Mesothelial cell of epicardium (in vitro differentiated cells): ENCODE results near the gene S1PR2. TPM values are rescaled to one million over a fixed set of nuclear protein-coding genes. Genes with fewer than 3 reads are reported as not detected.
A peak's percentile ranks its signal among the peaks of the same experiment; 100 is the strongest.

Experiments
- DNase-seq, 2 experiments: peaks; one replicate each; pipeline ENCODE4 v3.0.0; 2021; ENCODE audit warnings: low spot score in 2 of 2; ENCODE audit not compliant: unreplicated experiment in 2 of 2
- H3K27ac Mint-ChIP-seq: 2 replicates; pipeline ENCODE4 v1.8.0; 2021; ENCODE audit warnings: mixed read lengths
- H3K27me3 Mint-ChIP-seq: 2 replicates; pipeline ENCODE4 v1.8.0; 2021; ENCODE audit warnings: low read depth, mixed read lengths
- H3K36me3 Mint-ChIP-seq: 2 replicates; pipeline ENCODE4 v1.8.0; 2021; ENCODE audit warnings: mixed read lengths
- H3K4me1 Mint-ChIP-seq: 2 replicates; pipeline ENCODE4 v1.8.0; 2021; ENCODE audit warnings: mixed read lengths
- H3K4me3 Mint-ChIP-seq: 2 replicates; pipeline ENCODE4 v1.8.0; 2021; ENCODE audit warnings: mild to moderate bottlenecking, moderate library complexity, mixed read lengths
- H3K9me3 Mint-ChIP-seq: 2 replicates; pipeline ENCODE4 v1.8.0; 2021; ENCODE audit warnings: mixed read lengths
- total RNA-seq: library from RNA; stranded (reverse); gene quantifications from 3 replicates; pipeline ENCODE4 v1.2.1, GENCODE V29; 2021
- TF ChIP-seq, protein P1 (sequence below): fragments of 200-600 bp; sonication (generic); IDR thresholded peaks from one replicate; pipeline ENCODE4 v1.5.0; 2021; ENCODE audit warnings: antibody characterized with exemption; ENCODE audit not compliant: unreplicated experiment

The S1PR2 gene, protein sequence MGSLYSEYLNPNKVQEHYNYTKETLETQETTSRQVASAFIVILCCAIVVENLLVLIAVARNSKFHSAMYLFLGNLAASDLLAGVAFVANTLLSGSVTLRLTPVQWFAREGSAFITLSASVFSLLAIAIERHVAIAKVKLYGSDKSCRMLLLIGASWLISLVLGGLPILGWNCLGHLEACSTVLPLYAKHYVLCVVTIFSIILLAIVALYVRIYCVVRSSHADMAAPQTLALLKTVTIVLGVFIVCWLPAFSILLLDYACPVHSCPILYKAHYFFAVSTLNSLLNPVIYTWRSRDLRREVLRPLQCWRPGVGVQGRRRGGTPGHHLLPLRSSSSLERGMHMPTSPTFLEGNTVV
- total RNA-seq: 34.6 to 36.9 TPM (median 34.9 TPM) in 3 replicates

DNA sequence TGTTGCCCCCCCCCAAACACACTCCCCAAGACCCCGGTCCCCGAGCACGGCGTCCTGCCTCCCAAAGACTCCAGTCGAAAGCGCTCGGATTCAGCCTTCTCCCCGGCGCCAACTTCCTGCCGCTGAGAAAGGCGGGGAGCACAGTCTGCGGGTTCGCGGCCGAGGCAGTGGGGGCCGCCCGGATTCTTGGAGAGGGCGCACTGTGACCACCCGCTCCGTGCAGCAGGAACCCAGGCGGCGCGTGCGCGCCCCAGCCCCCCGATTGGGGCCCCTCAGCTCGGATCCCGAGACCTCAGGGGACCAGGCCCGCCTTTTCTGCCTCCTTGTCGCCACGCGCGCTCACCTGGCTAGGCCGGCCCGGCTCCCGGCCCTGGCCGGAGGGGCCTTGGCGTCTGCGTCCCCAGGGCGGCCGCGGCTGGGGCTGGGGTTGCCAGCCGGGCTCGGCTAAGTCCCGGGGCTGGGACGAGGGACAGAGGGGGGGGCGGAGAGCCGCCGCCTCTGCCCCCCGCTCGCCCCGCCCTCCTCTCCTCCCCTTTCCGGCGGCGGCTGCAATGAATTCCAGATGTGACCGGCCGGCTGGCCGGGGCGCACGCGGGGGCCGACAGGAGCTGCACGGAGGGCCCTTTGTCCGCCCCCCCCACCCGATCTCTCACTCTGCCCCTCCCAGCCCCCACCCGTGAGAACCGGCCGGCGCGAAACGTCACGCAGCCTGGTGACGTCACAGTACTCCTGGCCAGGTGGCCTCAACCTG, at the start of gene S1PR2:
S1PR2 (minus strand) TSS at position 471 of the 751 bp plus-strand sequence. CDS start 6,426 bp downstream, outside the sequence.
- TF ChIP-seq, protein P1, sequence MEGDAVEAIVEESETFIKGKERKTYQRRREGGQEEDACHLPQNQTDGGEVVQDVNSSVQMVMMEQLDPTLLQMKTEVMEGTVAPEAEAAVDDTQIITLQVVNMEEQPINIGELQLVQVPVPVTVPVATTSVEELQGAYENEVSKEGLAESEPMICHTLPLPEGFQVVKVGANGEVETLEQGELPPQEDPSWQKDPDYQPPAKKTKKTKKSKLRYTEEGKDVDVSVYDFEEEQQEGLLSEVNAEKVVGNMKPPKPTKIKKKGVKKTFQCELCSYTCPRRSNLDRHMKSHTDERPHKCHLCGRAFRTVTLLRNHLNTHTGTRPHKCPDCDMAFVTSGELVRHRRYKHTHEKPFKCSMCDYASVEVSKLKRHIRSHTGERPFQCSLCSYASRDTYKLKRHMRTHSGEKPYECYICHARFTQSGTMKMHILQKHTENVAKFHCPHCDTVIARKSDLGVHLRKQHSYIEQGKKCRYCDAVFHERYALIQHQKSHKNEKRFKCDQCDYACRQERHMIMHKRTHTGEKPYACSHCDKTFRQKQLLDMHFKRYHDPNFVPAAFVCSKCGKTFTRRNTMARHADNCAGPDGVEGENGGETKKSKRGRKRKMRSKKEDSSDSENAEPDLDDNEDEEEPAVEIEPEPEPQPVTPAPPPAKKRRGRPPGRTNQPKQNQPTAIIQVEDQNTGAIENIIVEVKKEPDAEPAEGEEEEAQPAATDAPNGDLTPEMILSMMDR: no peak
- Mint-ChIP-seq H3K27ac (peak within 1 kb of the TSS; percentile 93), H3K27me3 (no peaks in the 10 kb centered on the region), H3K4me1 (peaks cover 17% of the 10 kb centered on the region), H3K9me3 (no peaks in the 10 kb centered on the region), H3K36me3 (no peaks in the 10 kb centered on the region), H3K4me3 (peak within 1 kb of the TSS; percentile 86)
- peak; percentile 75 to 83 for DNase-seq

DNA sequence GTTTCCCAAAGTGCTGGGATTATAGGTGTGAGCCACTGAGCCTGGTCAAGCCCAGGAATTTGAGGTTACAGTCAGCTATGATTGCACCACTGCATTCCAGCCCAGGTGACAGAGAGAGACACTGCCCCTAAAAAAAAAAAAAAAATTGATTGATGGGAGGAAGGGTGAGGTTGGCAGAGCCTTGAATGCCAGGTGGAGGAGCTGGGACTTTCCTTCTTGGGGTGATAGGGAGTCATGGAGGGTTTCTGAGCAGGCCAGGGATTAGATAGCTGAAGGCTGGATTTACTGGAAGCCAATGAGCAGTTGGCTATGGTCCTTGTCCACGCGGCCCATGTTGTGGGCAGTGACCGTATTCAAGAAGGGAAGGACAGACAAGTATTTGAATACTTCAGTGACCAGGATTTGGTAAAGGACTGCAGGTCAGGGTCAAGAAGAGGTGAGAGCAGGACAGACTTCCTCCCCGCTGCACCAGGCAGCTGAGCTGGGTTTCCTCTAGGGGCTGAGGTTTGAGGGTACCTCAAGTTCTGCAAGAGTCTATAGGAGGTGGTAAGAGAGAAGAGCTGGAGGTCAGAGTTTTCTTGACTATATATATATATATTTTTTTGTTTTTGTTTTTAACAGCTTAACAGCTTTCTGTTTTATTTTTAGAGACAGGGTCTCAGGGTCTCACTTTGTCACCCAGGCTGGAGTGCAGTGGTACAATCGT, 48.8 kb upstream of the S1PR2 start:
- H3K36me3 Mint-ChIP-seq: no peaks in the 10 kb centered on the region
- H3K27ac Mint-ChIP-seq: no peak overlapping the region
- peaks cover 17% of the 10 kb centered on the region for H3K27me3 Mint-ChIP-seq
- DNase-seq: no peak
- H3K9me3 Mint-ChIP-seq: no peaks in the 10 kb centered on the region
- no peak overlapping the region for H3K4me3 Mint-ChIP-seq
- TF ChIP-seq, protein P1: no peak
- H3K4me1 Mint-ChIP-seq: no peaks in the 10 kb centered on the region

DNA sequence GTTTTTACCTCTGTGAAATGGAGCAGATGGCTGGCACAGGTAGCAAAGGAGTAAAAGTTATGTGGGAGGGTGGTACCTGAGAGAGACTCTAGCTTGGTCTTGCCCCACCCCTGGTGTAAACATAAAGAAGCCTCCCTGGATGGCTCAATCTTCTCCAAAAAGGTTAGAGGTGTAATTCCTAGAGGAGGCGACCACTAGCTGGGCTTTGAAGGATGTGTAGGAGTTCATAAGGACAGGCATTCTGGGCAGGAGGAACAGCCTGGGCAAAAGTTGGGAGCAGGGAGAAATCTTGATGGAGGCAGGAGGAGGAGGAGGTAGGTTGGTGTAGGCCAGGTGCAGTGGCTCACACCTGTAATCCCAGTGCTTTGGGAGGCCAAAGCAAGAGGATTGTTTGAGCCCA, 47.8 kb upstream of the S1PR2 start:
- Mint-ChIP-seq H3K27me3 (peaks cover 19% of the 10 kb centered on the region), H3K4me3 (no peak overlapping the region), H3K4me1 (no peaks in the 10 kb centered on the region), H3K27ac (no peak overlapping the region), H3K9me3 (no peaks in the 10 kb centered on the region), H3K36me3 (no peaks in the 10 kb centered on the region)
- TF ChIP-seq, protein P1: no peak
- no peak for DNase-seq

DNA sequence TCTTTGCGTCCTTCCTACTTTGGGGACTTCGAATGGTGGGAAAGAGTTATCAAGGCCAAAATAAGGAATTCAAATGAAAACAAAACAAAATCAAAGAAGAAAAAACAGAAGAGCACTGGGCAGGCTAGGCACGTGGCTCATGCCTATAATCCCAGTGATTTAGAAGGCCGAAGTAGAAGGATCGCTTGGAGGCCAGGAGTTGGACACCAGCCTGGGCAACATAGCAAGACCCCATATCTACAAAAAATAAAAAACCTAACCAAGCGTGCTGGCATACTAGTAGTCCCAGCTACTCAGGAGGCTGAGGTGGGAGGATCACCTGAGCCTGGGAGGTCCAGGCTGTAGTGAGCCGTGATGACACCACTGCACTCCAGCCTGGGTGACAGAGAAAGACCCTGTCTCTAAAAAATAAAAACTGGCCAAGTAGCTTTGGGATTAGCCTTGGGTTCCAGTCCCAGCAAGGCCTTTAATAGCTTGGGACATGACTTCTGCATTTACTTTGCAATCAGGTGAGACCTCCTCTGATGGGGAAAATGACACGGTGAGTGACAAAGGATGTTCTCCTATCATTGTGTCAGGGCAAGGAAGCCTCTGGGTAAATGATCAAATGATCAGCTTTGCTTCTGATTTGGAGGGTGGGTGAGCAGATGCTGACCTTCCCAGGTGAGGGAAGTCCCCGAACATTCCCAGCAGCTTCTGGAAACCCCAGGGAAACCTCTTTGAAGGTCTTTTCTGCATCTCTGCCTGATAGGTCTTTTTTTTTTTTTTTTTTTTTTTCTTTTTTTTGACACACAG, 46.9 kb upstream of the S1PR2 start:
- no peak overlapping the region for H3K27ac Mint-ChIP-seq
- no peak overlapping the region for H3K4me3 Mint-ChIP-seq
- peaks cover 15% of the 10 kb centered on the region for H3K27me3 Mint-ChIP-seq
- no peaks in the 10 kb centered on the region for H3K36me3 Mint-ChIP-seq
- TF ChIP-seq, protein P1: no peak
- no peaks in the 10 kb centered on the region for H3K4me1 Mint-ChIP-seq
- DNase-seq: no peak
- H3K9me3 Mint-ChIP-seq: no peaks in the 10 kb centered on the region

DNA sequence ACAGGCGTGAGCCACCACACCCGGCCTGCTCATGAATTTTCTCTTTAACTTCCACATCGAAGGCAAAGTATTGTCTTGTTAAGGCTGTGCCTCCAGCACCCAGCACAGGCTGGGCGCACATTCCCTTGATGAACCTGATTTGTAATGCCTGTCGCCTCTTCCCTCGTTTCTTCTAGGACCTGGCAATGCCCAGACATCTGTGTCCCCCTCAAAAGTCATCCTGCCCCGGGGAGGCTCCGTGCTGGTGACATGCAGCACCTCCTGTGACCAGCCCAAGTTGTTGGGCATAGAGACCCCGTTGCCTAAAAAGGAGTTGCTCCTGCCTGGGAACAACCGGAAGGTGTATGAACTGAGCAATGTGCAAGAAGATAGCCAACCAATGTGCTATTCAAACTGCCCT, 43.5 kb upstream of the S1PR2 start:
- TF ChIP-seq, protein P1: no peak
- Mint-ChIP-seq H3K9me3 (no peaks in the 10 kb centered on the region), H3K27me3 (peaks cover 47% of the 10 kb centered on the region), H3K27ac (no peak overlapping the region), H3K4me1 (no peaks in the 10 kb centered on the region), H3K36me3 (no peaks in the 10 kb centered on the region), H3K4me3 (no peak overlapping the region)
- DNase-seq: no peak
